ENCODE results near the gene POC1B.

DNA sequence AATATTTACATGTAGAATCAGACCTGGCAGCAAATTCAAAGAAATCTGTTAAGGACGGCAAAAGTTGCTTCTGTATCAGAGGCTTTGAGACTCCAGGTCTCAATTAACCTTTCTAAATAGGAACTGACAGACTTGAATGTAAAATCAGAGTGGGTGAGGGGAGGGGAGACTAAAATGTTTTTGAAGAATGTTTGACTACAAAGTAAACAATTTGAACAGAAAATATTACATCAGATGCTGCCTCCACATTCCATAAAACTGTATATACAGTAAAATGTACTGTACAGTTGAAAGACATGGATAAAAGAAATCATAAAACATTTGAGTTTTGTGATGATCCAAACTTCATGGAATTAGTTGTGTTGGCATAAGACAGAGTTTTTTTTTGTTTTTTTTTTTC, 49.5 kb upstream of the POC1B start:
- TF ChIP-seq, protein P1, sequence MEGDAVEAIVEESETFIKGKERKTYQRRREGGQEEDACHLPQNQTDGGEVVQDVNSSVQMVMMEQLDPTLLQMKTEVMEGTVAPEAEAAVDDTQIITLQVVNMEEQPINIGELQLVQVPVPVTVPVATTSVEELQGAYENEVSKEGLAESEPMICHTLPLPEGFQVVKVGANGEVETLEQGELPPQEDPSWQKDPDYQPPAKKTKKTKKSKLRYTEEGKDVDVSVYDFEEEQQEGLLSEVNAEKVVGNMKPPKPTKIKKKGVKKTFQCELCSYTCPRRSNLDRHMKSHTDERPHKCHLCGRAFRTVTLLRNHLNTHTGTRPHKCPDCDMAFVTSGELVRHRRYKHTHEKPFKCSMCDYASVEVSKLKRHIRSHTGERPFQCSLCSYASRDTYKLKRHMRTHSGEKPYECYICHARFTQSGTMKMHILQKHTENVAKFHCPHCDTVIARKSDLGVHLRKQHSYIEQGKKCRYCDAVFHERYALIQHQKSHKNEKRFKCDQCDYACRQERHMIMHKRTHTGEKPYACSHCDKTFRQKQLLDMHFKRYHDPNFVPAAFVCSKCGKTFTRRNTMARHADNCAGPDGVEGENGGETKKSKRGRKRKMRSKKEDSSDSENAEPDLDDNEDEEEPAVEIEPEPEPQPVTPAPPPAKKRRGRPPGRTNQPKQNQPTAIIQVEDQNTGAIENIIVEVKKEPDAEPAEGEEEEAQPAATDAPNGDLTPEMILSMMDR (conservative IDR thresholded peaks at IDR 0.05), result no peak
- TF ChIP-seq ZFX (IDR thresholded peaks at IDR 0.05), result no peak
